ENCODE results near the gene SLC44A1.

The SLC44A1 gene

DNA sequence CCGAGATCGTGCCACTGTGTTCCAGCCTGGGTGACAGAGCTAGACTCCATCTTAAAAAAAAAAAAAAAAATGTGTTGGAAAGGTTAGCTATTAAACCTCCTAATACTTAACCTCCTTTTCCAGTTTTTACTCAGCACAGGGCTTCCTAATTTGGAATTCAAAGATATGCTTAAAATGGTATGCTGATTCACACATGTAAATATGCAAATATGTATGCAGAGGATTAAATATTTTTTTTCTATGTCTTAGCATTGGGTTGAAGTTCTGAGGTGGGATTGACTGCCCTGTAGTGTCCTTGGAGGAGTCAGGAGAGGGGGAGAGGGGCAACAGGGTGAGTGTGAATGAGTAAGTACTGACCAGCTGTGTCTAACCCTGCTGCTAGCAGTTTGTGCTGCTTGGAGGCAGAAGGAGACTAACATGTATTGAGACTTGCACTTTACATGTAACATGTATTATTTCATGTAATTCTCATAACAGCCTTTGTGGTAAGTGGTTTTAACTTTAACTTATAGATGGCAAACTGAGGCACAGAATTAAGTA lies 63.2 kb downstream of the SLC44A1 start:
- peaks cover 13 to 42% (median 32%) of the 10 kb centered on the region in 10 experiments for H3K4me1 ChIP-seq
- peak overlapping the region in 2 of 11 experiments; percentile 34 to 70; a peak in 3 of 22 replicates for H3K4me2 ChIP-seq
- peaks cover 0 to 16% (median 8%) of the 10 kb centered on the region in 11 experiments; a peak in 7 of 22 replicates for H3K36me3 ChIP-seq
- no peak overlapping the region for H3K27ac ChIP-seq
- no peak overlapping the region for H3K4me3 ChIP-seq
- no peak overlapping the region for H3K9ac ChIP-seq
- no peaks in the 10 kb centered on the region for H4K20me1 ChIP-seq
- TF ChIP-seq Cebpa-rat (IDR thresholded peaks at IDR 0.05): no peak
- no peaks in the 10 kb centered on the region for H3K27me3 ChIP-seq
- H3K9me3 ChIP-seq (replicated peaks in 1 of 11): no peaks in the 10 kb centered on the region

DNA sequence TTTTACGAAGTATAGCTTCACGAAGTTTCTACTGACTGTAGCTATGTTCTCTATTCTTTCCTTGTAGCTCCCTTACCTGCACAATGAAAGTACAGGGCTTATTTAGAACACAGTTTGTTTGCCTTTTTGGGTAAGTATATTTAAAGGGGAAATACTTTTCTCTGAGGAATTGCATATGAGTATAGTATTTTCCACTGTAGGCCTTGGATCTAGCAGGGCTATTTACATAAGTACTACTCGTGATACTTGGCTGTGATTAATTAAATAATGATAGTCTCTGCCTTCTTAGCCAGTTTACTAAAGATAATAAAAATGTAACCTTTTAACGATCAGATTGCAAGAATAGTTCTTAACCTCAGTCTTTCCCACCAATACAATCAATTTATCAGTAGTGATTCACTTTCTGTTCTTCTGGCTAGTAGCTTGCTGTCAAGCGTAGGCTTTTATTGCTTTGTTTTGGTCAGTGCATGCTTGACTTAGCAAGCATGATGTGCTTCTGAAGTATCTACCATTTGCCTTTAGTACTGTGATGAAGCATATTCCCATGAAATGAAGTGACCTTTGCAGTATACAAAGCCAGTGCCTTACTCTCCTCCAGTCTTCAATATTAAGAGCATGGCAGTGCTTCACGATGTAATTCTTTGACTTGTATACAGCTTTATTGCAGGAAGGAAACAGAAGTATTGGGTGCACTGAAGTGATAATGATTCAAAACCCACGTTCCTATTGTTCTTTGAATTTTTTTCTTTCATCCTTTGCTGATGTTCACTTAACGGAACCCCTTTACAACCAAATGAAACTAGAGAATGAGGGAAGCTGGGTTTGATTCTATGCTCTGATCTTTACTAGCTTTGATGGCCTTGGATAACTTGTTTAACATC lies 64.2 kb downstream of the SLC44A1 start:
- Histone ChIP-seq H3K4me2 (peak overlapping the region in 10 of 11 experiments; percentile 6 to 70 (median 39); a peak in 17 of 22 replicates), H3K36me3 (peaks cover 0 to 10% (median 0%) of the 10 kb centered on the region in 11 experiments; a peak in 5 of 22 replicates), H3K4me1 (peaks cover 13 to 42% (median 32%) of the 10 kb centered on the region in 10 experiments), H3K9ac (no peak overlapping the region), H3K27ac (no peak overlapping the region), H3K4me3 (no peak overlapping the region), H4K20me1 (no peaks in the 10 kb centered on the region), H3K9me3 (replicated peaks in 1 of 11) (no peaks in the 10 kb centered on the region), H3K27me3 (no peaks in the 10 kb centered on the region)
- no peak for TF ChIP-seq Cebpa-rat (IDR thresholded peaks at IDR 0.05)

DNA sequence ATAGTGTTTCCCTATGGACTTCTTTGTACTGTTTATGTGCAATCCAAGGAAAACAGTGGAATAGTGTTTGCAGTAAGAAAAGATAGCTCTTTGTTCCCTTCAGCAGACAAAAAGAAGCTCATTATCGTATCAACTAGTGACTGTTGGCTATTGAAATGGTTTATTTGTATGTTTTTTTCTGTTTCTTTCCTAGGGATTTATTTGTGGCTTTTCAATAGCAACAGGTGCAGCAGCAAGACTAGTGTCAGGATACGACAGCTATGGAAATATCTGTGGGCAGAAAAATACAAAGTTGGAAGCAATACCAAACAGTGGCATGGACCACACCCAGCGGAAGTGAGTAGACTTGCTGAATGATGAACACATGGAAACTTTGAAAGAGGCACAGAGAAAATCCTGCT lies 65.1 kb downstream of the SLC44A1 start:
- peaks cover 0 to 10% (median 0%) of the 10 kb centered on the region in 11 experiments; a peak in 5 of 22 replicates for H3K36me3 ChIP-seq
- no peaks in the 10 kb centered on the region for H3K9me3 ChIP-seq (replicated peaks in 1 of 11)
- H3K27ac ChIP-seq: no peak overlapping the region
- H3K4me2 ChIP-seq: peak overlapping the region in 9 of 11 experiments; percentile 6 to 70 (median 39); a peak in 14 of 22 replicates
- H3K4me1 ChIP-seq: peaks cover 13 to 42% (median 32%) of the 10 kb centered on the region in 10 experiments
- H4K20me1 ChIP-seq: no peaks in the 10 kb centered on the region
- H3K4me3 ChIP-seq: no peak overlapping the region
- TF ChIP-seq Cebpa-rat (IDR thresholded peaks at IDR 0.05): no peak
- no peaks in the 10 kb centered on the region for H3K27me3 ChIP-seq
- no peak overlapping the region for H3K9ac ChIP-seq

DNA sequence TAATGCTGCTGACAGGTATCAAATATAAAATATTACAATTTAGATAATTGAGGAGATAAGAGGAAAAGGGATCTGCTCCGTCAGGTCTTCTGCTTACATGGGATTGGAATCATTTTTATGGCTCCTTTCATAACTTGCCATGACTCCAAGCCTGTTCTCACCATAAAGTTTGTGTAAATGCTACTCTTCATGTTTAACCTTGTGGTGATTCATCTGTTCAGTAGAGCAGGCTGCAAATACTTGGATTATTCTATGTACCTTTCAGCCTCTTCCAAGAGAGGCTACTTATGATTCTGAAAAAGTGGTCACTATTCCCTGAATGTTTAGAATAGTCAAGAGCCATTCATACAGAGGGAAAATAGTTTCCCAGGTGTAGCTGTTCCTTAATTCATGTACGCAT lies 66.9 kb downstream of the SLC44A1 start:
- Histone ChIP-seq H3K27ac (no peak overlapping the region), H3K9ac (no peak overlapping the region), H3K36me3 (peaks cover 0 to 10% (median 0%) of the 10 kb centered on the region in 11 experiments; a peak in 6 of 22 replicates), H3K4me1 (peaks cover 7 to 32% (median 22%) of the 10 kb centered on the region in 10 experiments), H3K9me3 (replicated peaks in 1 of 11) (no peaks in the 10 kb centered on the region), H3K27me3 (no peaks in the 10 kb centered on the region), H3K4me2 (no peak overlapping the region), H3K4me3 (no peak overlapping the region), H4K20me1 (no peaks in the 10 kb centered on the region)
- no peak for TF ChIP-seq Cebpa-rat (IDR thresholded peaks at IDR 0.05)

DNA sequence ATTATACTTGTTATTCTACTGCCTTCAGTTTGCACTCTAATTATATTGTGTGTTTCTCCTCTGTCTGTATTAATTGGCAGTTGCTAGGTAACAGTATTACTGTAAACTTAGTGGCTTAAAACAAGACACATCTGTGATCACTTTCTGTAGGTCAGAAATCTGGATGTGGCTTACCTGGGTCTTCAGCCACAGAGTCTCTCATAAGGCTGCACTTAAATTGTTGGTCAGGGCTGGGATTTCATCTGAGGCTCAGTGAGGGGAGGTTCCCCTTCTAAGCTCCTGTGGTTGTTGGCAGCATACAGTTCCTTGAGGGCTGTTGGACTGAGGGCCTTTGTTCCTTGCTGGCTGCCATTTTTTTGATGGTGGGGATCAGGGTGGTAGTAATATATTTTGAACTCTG lies 68.8 kb downstream of the SLC44A1 start:
- Histone ChIP-seq H3K27ac (no peak overlapping the region), H3K4me2 (no peak overlapping the region), H3K4me1 (peaks cover 7 to 18% (median 15%) of the 10 kb centered on the region in 10 experiments; a peak in 19 of 20 replicates), H3K36me3 (peaks cover 0 to 10% (median 0%) of the 10 kb centered on the region in 11 experiments; a peak in 8 of 22 replicates), H4K20me1 (no peaks in the 10 kb centered on the region), H3K4me3 (no peak overlapping the region), H3K9ac (no peak overlapping the region), H3K27me3 (no peaks in the 10 kb centered on the region), H3K9me3 (replicated peaks in 1 of 11) (no peaks in the 10 kb centered on the region)
- no peak for TF ChIP-seq Cebpa-rat (IDR thresholded peaks at IDR 0.05)

DNA sequence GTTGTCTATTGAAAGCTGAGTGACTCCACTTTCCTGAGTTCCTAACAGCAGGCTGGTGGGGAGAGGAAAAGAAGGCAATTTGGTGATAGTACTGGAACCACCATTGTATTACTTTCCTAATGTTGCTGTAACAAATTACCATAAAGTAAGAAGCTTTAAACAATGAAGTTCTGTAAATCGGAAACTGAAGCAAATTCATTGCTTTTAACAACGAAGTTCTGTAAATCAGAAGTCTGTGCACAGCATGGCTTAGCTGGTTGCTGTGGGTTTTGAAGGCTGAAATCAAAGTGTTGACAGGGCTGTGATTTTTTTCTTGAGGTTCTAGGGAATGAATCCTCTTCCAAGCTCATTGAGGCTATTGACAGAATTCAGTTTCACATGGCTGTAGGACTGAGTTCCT lies 72.3 kb downstream of the SLC44A1 start:
- H3K27ac ChIP-seq: no peak overlapping the region
- H4K20me1 ChIP-seq: no peaks in the 10 kb centered on the region
- peaks cover 0 to 6% (median 0%) of the 10 kb centered on the region in 11 experiments; a peak in 8 of 22 replicates for H3K36me3 ChIP-seq
- no peak overlapping the region for H3K4me3 ChIP-seq
- TF ChIP-seq Cebpa-rat (IDR thresholded peaks at IDR 0.05): no peak
- no peak overlapping the region for H3K9ac ChIP-seq
- no peaks in the 10 kb centered on the region for H3K9me3 ChIP-seq (replicated peaks in 1 of 11)
- peaks cover 0 to 19% (median 12%) of the 10 kb centered on the region in 10 experiments; a peak in 17 of 20 replicates for H3K4me1 ChIP-seq
- no peaks in the 10 kb centered on the region for H3K27me3 ChIP-seq
- H3K4me2 ChIP-seq: no peak overlapping the region

DNA sequence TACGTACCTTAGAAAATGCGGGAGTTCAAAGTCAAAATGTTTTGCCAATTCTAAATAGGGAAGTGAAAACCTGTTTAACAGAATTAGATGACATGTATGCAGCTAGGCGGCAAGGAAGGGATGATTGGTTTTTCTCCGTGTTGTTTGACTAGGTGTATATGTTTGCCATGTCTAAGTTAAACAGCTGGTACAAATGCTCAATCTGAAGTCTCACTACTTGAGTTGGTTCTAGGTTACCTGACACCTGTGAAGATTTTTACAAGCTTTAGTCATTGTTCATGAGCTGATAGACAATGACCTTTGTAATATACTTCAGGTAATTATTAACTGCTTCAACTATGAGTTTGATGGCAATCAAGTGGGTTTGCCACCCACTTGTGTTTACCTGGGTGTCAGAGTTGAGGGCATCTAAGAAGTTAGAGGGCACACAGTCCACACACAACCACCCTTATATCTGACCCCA lies 74.3 kb downstream of the SLC44A1 start:
- H3K9ac ChIP-seq: no peak overlapping the region
- peak overlapping the region in 10 of 11 experiments; percentile 5 to 83 (median 66); a peak in 19 of 22 replicates for H3K4me2 ChIP-seq
- no peaks in the 10 kb centered on the region for H4K20me1 ChIP-seq
- H3K36me3 ChIP-seq: peaks cover 0 to 7% (median 0%) of the 10 kb centered on the region in 11 experiments; a peak in 6 of 22 replicates
- H3K4me1 ChIP-seq: peaks cover 0 to 19% (median 12%) of the 10 kb centered on the region in 10 experiments; a peak in 17 of 20 replicates
- TF ChIP-seq Cebpa-rat (IDR thresholded peaks at IDR 0.05): no peak
- no peak overlapping the region for H3K4me3 ChIP-seq
- H3K27ac ChIP-seq: no peak overlapping the region
- no peaks in the 10 kb centered on the region for H3K27me3 ChIP-seq
- H3K9me3 ChIP-seq (replicated peaks in 1 of 11): peaks cover 0 to 2% (median 0%) of the 10 kb centered on the region in 11 experiments; a peak in 1 of 22 replicates

DNA sequence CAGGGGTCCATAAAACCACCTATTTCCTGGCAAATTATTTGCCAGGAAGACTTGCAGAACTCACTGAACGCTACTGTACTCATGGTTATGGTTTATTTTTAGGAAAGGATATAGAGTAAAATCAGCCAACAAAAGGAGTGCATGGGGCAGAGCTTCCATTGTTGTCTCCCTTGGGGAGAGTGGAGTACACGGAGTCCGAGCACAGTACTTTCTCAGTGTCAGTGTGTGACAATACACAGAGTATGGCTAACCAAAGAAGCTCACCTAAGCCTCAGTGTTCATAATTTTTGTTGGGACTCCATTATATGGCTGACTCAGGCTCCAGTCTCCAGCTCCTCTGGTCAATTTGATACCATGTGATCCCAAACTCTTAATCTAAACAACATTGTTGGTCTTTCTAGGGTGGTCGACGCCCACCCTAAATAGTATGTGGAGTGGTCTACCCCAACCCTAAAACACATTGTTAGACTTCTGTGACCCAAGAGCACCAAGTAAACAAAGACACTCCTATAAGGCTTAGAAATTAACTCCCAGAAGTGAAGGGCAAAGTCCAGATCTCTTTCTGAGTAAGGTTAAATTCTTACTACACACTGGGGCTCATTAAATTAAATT lies 74.9 kb downstream of the SLC44A1 start:
- peaks cover 0 to 19% (median 12%) of the 10 kb centered on the region in 10 experiments; a peak in 17 of 20 replicates for H3K4me1 ChIP-seq
- peaks cover 0 to 8% (median 0%) of the 10 kb centered on the region in 11 experiments; a peak in 3 of 22 replicates for H3K9me3 ChIP-seq (replicated peaks in 1 of 11)
- no peak for TF ChIP-seq Cebpa-rat (IDR thresholded peaks at IDR 0.05)
- H3K4me3 ChIP-seq: no peak overlapping the region
- H3K36me3 ChIP-seq: peaks cover 0 to 9% (median 0%) of the 10 kb centered on the region in 11 experiments; a peak in 6 of 22 replicates
- H3K9ac ChIP-seq: no peak overlapping the region
- peak overlapping the region in 10 of 11 experiments; percentile 5 to 83 (median 66); a peak in 19 of 22 replicates for H3K4me2 ChIP-seq
- no peaks in the 10 kb centered on the region for H3K27me3 ChIP-seq
- no peak overlapping the region for H3K27ac ChIP-seq
- H4K20me1 ChIP-seq: no peaks in the 10 kb centered on the region
